ENCODE measurements around the gene CAMK2A. TPM values are rescaled to one million over a fixed set of nuclear protein-coding genes. Genes with fewer than 3 reads are reported as not detected.

The CAMK2A gene
- total RNA-seq, 2 donors from 2014 or later, result not detected

DNA sequence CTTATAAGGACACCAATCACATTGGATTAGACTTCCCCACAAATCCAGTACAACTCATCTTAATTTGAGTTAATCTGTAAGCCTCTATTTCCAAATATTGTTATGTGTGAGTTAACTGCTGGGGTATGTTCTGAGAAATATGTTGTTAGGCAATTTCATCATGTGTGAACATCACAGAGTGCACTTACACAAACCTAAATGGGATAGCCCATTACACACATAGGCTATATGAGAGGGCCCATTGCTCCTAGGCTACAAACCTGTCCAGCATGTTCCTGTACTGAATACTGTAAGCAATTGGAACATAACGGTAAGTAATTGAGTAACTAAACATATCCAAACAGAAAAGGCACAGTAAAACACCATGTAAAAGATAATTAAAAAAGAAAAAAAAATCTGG is 32.2 kb upstream of the CAMK2A start:
- Mint-ChIP-seq H3K4me1 (ENCODE audit: low read depth in 2 of 2) (peaks cover 5 to 9% of the 10 kb centered on the region in 2 donors), H3K27me3 (peaks cover 6 to 11% of the 10 kb centered on the region in 2 donors), H3K4me3 (no peak overlapping the region), H3K9me3 (no peaks in the 10 kb centered on the region), H3K27ac (no peak overlapping the region), H3K36me3 (no peaks in the 10 kb centered on the region)
- DNase-seq (ENCODE audit: low spot score) (no peak), ATAC-seq (no peak)

DNA sequence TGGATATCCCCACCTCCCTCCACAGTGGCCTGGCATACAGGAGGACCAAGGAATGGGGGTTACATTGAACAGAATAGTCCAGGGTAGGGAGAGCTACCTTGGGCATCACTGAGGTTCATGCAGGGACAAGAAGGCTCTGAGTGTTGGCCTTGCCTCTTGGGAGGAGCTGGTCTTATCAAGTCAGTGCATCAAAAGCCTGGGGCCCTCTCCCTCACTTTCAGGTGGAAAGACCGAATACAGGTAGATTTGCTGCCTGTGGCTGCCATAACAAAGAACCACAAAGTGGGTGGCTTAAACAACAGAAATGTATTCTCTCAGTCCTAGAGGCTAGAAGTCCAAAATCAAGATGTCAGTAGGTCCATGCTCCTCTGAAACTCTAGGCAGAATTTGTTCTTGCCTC is 31.6 kb upstream of the CAMK2A start:
- no peaks in the 10 kb centered on the region for H3K9me3 Mint-ChIP-seq
- peaks cover 6 to 11% of the 10 kb centered on the region in 2 donors for H3K27me3 Mint-ChIP-seq
- peaks cover 5 to 9% of the 10 kb centered on the region in 2 donors for H3K4me1 Mint-ChIP-seq (ENCODE audit: low read depth in 2 of 2)
- no peak overlapping the region for H3K27ac Mint-ChIP-seq
- no peak for ATAC-seq
- DNase-seq (ENCODE audit: low spot score), result no peak
- no peak overlapping the region for H3K4me3 Mint-ChIP-seq
- H3K36me3 Mint-ChIP-seq, result no peaks in the 10 kb centered on the region

DNA sequence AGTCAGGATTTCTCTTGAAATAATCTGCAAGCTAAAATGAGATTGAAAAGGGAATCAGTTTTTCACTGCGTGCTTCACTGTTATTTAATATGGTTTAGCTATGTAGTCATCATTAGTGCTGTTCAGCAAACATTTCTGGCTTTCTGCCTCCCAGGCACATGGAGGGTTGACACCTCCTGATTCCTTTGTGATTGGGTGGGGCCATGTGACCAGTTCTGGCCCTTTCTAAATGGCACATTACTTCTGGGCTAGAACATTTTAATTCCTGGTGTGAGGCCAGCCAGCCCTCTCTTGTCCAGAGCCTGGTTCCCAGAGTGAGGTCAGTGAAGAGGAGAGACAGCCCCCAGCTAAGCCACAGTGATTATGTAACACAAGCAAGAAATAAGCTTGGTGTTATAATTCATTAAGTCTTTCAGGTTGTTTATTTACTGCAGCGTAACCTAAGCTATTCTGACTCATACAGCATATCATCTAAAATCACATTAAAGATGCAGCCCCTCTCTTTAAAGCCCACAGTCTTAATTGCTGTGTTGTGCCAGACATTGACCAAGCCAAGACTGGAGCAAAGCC is 30.6 kb upstream of the CAMK2A start:
- Mint-ChIP-seq H3K36me3 (no peaks in the 10 kb centered on the region), H3K4me1 (ENCODE audit: low read depth in 2 of 2) (peaks cover 5 to 9% of the 10 kb centered on the region in 2 donors), H3K27ac (peak overlapping the region in 1 of 2 donors; percentile 11), H3K9me3 (no peaks in the 10 kb centered on the region), H3K4me3 (no peak overlapping the region), H3K27me3 (peaks cover 6 to 11% of the 10 kb centered on the region in 2 donors)
- DNase-seq (ENCODE audit: low spot score) (no peak), ATAC-seq (no peak)

GRCh38 chr5:150319484-150319790 is 29.9 kb upstream of the CAMK2A start:
- ATAC-seq (no peak), DNase-seq (ENCODE audit: low spot score) (no peak)
- Mint-ChIP-seq H3K4me1 (ENCODE audit: low read depth in 2 of 2) (peaks cover 5 to 9% of the 10 kb centered on the region in 2 donors), H3K27me3 (peaks cover 6 to 11% of the 10 kb centered on the region in 2 donors), H3K9me3 (no peaks in the 10 kb centered on the region), H3K36me3 (no peaks in the 10 kb centered on the region), H3K27ac (no peak overlapping the region), H3K4me3 (no peak overlapping the region)

GRCh38 chr5:150318613-150319483 is 29.3 kb upstream of the CAMK2A start:
- ATAC-seq, result peak in 1 of 2 donors; percentile 7
- Mint-ChIP-seq H3K9me3 (no peaks in the 10 kb centered on the region), H3K4me3 (no peak overlapping the region), H3K27ac (no peak overlapping the region), H3K36me3 (no peaks in the 10 kb centered on the region), H3K4me1 (ENCODE audit: low read depth in 2 of 2) (peaks cover 5 to 9% of the 10 kb centered on the region in 2 donors), H3K27me3 (peaks cover 6 to 11% of the 10 kb centered on the region in 2 donors)
- no peak for DNase-seq (ENCODE audit: low spot score)

- Mint-ChIP-seq H3K4me3 (no peak overlapping the region), H3K4me1 (ENCODE audit: low read depth in 2 of 2) (peaks cover 5% of the 10 kb centered on the region in 2 donors), H3K27ac (no peak overlapping the region), H3K27me3 (peaks cover 6 to 11% of the 10 kb centered on the region in 2 donors), H3K9me3 (no peaks in the 10 kb centered on the region), H3K36me3 (no peaks in the 10 kb centered on the region)
- ATAC-seq, result peak; percentile 34 to 40
- no peak for DNase-seq (ENCODE audit: low spot score)
These were observed 27.8 kb upstream of the CAMK2A start for GRCh38 chr5:150317048-150318003.

GRCh38 chr5:150316320-150316719 is 26.7 kb upstream of the CAMK2A start:
- Mint-ChIP-seq H3K9me3 (no peaks in the 10 kb centered on the region), H3K4me1 (ENCODE audit: low read depth in 2 of 2) (no peaks in the 10 kb centered on the region), H3K36me3 (no peaks in the 10 kb centered on the region), H3K27ac (no peak overlapping the region), H3K27me3 (peaks cover 6 to 11% of the 10 kb centered on the region in 2 donors), H3K4me3 (no peak overlapping the region)
- DNase-seq (ENCODE audit: low spot score) (no peak), ATAC-seq (no peak)

- H3K27ac Mint-ChIP-seq, result no peak overlapping the region
- no peaks in the 10 kb centered on the region for H3K4me1 Mint-ChIP-seq (ENCODE audit: low read depth in 2 of 2)
- no peaks in the 10 kb centered on the region for H3K36me3 Mint-ChIP-seq
- ATAC-seq, result no peak
- no peaks in the 10 kb centered on the region for H3K9me3 Mint-ChIP-seq
- DNase-seq (ENCODE audit: low spot score), result no peak
- peaks cover 6 to 11% of the 10 kb centered on the region in 2 donors for H3K27me3 Mint-ChIP-seq
- no peak overlapping the region for H3K4me3 Mint-ChIP-seq
These were observed 25.7 kb upstream of the CAMK2A start for GRCh38 chr5:150315245-150315644.

DNA sequence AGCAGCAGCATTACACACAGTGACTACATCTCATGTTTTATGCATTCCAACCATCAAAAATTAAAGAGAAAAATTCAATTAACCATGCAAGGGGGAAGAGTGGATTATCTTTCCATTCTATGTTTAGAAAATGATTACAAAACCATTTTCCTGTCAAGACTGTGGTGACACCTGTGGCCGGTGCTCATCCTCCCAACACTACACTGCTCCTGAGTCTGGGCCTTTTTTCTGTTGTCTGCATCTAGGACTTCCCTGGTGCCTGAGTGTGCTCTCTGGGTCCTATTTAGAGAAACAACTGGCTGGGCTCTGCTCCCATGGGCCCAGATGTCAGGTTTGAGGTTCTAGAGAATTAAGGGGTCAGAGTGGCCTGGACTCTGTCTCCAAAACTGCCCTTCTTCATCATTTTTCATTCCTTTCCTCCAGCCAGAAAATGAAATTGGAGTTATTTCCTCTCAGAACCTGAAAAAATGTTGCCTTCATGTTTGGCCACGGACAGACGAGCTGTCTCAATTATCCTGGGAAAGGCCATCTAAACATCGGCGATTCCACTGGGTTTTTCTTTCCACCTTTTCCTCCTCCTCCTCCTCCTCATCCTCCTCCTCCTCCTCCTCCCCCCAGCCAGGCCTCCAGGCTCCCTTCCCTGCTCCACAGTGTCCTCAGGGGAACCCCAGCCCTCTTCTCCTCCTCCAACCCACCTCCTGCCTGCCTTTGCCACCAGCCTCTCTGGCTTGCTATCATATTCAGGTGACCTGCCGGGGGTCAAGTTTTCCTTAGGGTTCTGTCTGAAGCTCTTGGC is 24.5 kb upstream of the CAMK2A start:
- H3K27ac Mint-ChIP-seq, result no peak overlapping the region
- no peak for ATAC-seq
- DNase-seq (ENCODE audit: low spot score), result no peak
- no peaks in the 10 kb centered on the region for H3K9me3 Mint-ChIP-seq
- peaks cover 9 to 11% of the 10 kb centered on the region in 2 donors for H3K27me3 Mint-ChIP-seq
- no peaks in the 10 kb centered on the region for H3K4me1 Mint-ChIP-seq (ENCODE audit: low read depth in 2 of 2)
- no peaks in the 10 kb centered on the region for H3K36me3 Mint-ChIP-seq
- no peak overlapping the region for H3K4me3 Mint-ChIP-seq

DNA sequence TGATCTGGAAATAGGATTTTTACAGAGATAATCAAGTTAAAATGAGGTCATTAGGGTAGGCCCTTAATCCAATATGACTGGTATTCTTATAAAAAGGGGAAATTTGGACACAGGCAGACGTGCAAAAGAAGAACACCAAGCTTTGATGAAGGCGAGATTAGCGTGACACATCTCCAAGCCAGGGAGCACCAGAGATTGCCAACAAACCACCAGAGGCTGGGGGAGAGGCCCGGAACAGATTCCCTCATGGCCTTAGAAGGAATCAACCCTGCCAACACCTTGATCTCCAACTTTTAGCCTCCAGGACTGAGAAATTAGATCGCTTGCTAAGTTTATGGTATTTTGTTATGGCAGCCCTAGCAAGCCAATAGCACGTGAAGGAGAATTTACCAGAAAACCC is 23.9 kb upstream of the CAMK2A start:
- no peak overlapping the region for H3K27ac Mint-ChIP-seq
- ATAC-seq (no peak), DNase-seq (ENCODE audit: low spot score) (no peak)
- H3K27me3 Mint-ChIP-seq, result peaks cover 8 to 9% of the 10 kb centered on the region in 2 donors
- no peaks in the 10 kb centered on the region for H3K4me1 Mint-ChIP-seq (ENCODE audit: low read depth in 2 of 2)
- H3K4me3 Mint-ChIP-seq, result no peak overlapping the region
- H3K9me3 Mint-ChIP-seq, result no peaks in the 10 kb centered on the region
- no peaks in the 10 kb centered on the region for H3K36me3 Mint-ChIP-seq

DNA sequence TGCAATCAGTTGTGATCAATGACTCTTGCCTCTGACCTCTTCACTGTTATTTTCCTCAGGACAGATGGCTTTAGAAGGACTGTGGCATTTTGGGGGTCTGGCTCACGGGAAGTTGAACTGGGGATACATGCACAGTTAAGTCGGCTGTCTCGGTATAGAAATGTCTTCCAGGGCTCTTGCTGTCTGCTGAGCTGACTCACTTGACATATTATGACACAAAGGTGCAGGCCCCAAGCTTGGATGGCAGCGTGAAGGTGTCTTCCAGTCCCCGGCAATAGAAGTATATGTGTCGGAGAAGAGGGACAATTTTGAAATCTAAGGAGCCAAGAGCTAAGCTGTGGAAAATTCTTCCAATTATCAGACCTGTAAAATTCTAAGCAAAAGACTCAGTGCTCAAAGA is 22.9 kb upstream of the CAMK2A start:
- ATAC-seq (no peak), DNase-seq (ENCODE audit: low spot score) (no peak)
- no peak overlapping the region for H3K27ac Mint-ChIP-seq
- H3K4me3 Mint-ChIP-seq, result no peak overlapping the region
- H3K4me1 Mint-ChIP-seq (ENCODE audit: low read depth in 2 of 2), result no peaks in the 10 kb centered on the region
- H3K27me3 Mint-ChIP-seq, result peaks cover 0 to 3% of the 10 kb centered on the region in 2 donors
- no peaks in the 10 kb centered on the region for H3K36me3 Mint-ChIP-seq
- H3K9me3 Mint-ChIP-seq, result no peaks in the 10 kb centered on the region

- no peaks in the 10 kb centered on the region for H3K4me1 Mint-ChIP-seq (ENCODE audit: low read depth in 2 of 2)
- no peak for DNase-seq (ENCODE audit: low spot score)
- no peak for ATAC-seq
These were observed 21.6 kb upstream of the CAMK2A start for GRCh38 chr5:150311015-150311692.

DNA sequence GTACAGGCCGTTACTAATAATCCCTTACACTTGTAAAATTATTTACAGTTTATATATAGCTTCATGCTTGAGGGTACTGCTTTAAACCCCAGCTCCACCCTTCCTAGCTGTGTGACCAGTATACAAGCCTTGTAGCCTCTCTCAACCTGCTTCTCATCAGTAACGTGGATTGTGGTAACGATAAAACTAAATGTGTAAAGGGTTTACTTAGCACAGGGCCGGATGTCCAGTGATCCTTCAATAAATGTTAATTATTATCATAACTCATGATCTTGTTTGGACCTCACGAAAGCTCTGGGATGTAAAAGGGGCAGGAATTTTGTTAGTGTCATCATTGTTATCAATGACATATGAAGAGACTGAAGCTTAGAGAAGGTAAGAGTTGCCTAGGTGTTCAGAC is 20.7 kb upstream of the CAMK2A start:
- Mint-ChIP-seq H3K9me3 (no peaks in the 10 kb centered on the region), H3K27ac (no peak overlapping the region), H3K27me3 (peaks cover 0 to 7% of the 10 kb centered on the region in 2 donors), H3K4me1 (ENCODE audit: low read depth in 2 of 2) (peaks cover 7 to 9% of the 10 kb centered on the region in 2 donors), H3K36me3 (no peaks in the 10 kb centered on the region), H3K4me3 (no peak overlapping the region)
- DNase-seq (ENCODE audit: low spot score), result no peak
- ATAC-seq, result no peak

More at GRCh38 chr5:150311015-150311692, 21.6 kb upstream of the CAMK2A start:
- H3K36me3 Mint-ChIP-seq, result no peaks in the 10 kb centered on the region
- no peak overlapping the region for H3K4me3 Mint-ChIP-seq
- no peaks in the 10 kb centered on the region for H3K9me3 Mint-ChIP-seq
- peaks cover 0 to 3% of the 10 kb centered on the region in 2 donors for H3K27me3 Mint-ChIP-seq
- H3K27ac Mint-ChIP-seq, result no peak overlapping the region
